SK-N-SH (cell line): Measurements from ENCODE around the gene SFT2D3. TPM values are rescaled to one million over a fixed set of nuclear protein-coding genes. Genes with fewer than 3 reads are reported as not detected.

Source experiments
- CTCF ChIA-PET: fragments of 300-600, 350-600 bp; formaldehyde crosslinking; extraction: SDS; loops from one replicate; lab custom pipeline; 2021; lab: Yijun Ruan, JAX
- POLR2A ChIA-PET: fragments of 350-600 bp; sonication (Branson Sonifier 250); formaldehyde crosslinking; extraction: SDS; loops from one replicate; lab custom pipeline; 2020; ENCODE audit warnings: antibody characterized with exemption, inconsistent platforms; lab: Yijun Ruan, JAX
- DNase-seq: peaks from one replicate; pipeline ENCODE4 v3.0.0; 2012
- H2AFZ ChIP-seq: fragments of 200-600 bp; sonication (generic); 2 replicates; pipeline ENCODE4 v1.8.1; 2016; ENCODE audit warnings: antibody characterized with exemption, mild to moderate bottlenecking, low read depth
- H3F3A ChIP-seq: fragments of 200-600 bp; sonication (generic); replicated peaks from 2 replicates; pipeline ENCODE3; 2016; ENCODE audit warnings: antibody characterized with exemption, mild to moderate bottlenecking; ENCODE audit not compliant: insufficient read depth
- H3K27ac ChIP-seq, 2 experiments: fragments of 200-500 bp in 1 of 2; fragments of 200-600 bp in 1 of 2; sonication (Bioruptor generic) in 1 of 2; sonication (generic), shearing (Covaris generic) in 1 of 2; 2 replicates each; pipeline versions ENCODE4 v1.5.1 to v1.6.1; 2014 to 2016; ENCODE audit warnings: low read depth in 2 of 2, inconsistent platforms in 1 of 2, low read length in 1 of 2, mild to moderate bottlenecking in 1 of 2, mixed read lengths in 1 of 2
- H3K27me3 ChIP-seq: fragments of 200-600 bp; sonication (generic), shearing (Covaris generic); 2 replicates; pipeline ENCODE4 v1.6.1; 2016; ENCODE audit warnings: mixed run types; ENCODE audit not compliant: insufficient read depth
- H3K36me3 ChIP-seq, 2 experiments: fragments of 200-500 bp in 1 of 2; fragments of 200-600 bp in 1 of 2; sonication (Bioruptor generic) in 1 of 2; sonication (generic) in 1 of 2; replicated peaks in 1 of 2; 2 replicates each; pipeline versions ENCODE3 to v1.5.1; 2014 to 2016; ENCODE audit warnings: low read length in 1 of 2, mild to moderate bottlenecking in 1 of 2; ENCODE audit not compliant: insufficient read depth in 2 of 2, control insufficient read depth in 1 of 2
- H3K4me1 ChIP-seq, 2 experiments: fragments of 200-500 bp in 1 of 2; fragments of 200-600 bp in 1 of 2; sonication (Bioruptor generic) in 1 of 2; sonication (generic), shearing (Covaris generic) in 1 of 2; 2 replicates each; pipeline versions ENCODE4 v1.5.1 to v1.6.1; 2014 to 2016; ENCODE audit warnings: low read depth in 1 of 2, low read length in 1 of 2, mixed run types in 1 of 2; ENCODE audit not compliant: insufficient read depth in 2 of 2, control insufficient read depth in 1 of 2
- H3K4me2 ChIP-seq: fragments of 200-600 bp; sonication (generic), shearing (Covaris generic); 2 replicates; pipeline ENCODE4 v1.6.1; 2017; ENCODE audit warnings: mixed run types
- H3K4me3 ChIP-seq, 2 experiments: fragments of 200-500 bp in 1 of 2; fragments of 200-600 bp in 1 of 2; sonication (Bioruptor generic) in 1 of 2; sonication (generic), shearing (Covaris generic) in 1 of 2; 2 replicates each; pipeline versions ENCODE4 v1.5.1 to v1.8.1; 2014 to 2016; ENCODE audit warnings: low read depth in 2 of 2, inconsistent platforms in 1 of 2, low read length in 1 of 2, mild to moderate bottlenecking in 1 of 2, mixed read lengths in 1 of 2, moderate library complexity in 1 of 2
- H3K79me2 ChIP-seq: fragments of 200-600 bp; sonication (generic); 2 replicates; pipeline ENCODE4 v1.8.1; 2017; ENCODE audit warnings: mild to moderate bottlenecking; ENCODE audit not compliant: insufficient read depth
- H3K9ac ChIP-seq: fragments of 200-600 bp; sonication (generic); 2 replicates; pipeline ENCODE4 v1.6.1; 2017; ENCODE audit warnings: mixed run types
- H3K9me2 ChIP-seq: fragments of 200-600 bp; sonication (generic); 2 replicates; pipeline ENCODE4 v1.6.1; 2017; ENCODE audit warnings: mixed run types
- H3K9me3 ChIP-seq: fragments of 200-600 bp; sonication (generic); 2 replicates; pipeline ENCODE4 v1.6.1; 2017; ENCODE audit warnings: mixed run types, mild to moderate bottlenecking, moderate library complexity
- H4K20me1 ChIP-seq: fragments of 200-600 bp; sonication (generic); 2 replicates; pipeline ENCODE4 v1.6.1; 2017; ENCODE audit warnings: mild to moderate bottlenecking, mixed run types; ENCODE audit not compliant: insufficient read depth
- CHD2 ChIP-seq: fragments of 150-350 bp; IDR thresholded peaks from 2 replicates; pipeline ENCODE4 v1.6.1; 2018; ENCODE audit warnings: low read length; ENCODE audit not compliant: partially characterized antibody
- EZH2phosphoT487 ChIP-seq: fragments of 200-600 bp; sonication (generic); IDR thresholded peaks from 2 replicates; pipeline ENCODE4 v1.6.1; 2017; ENCODE audit warnings: low read depth, mixed run types, mild to moderate bottlenecking, antibody characterized with exemption, moderate library complexity, borderline replicate concordance
- FOSL2 ChIP-seq: IDR thresholded peaks from 2 replicates; pipeline ENCODE4 v1.4.0; 2012; ENCODE audit warnings: low read depth, mild to moderate bottlenecking, moderate library complexity, borderline replicate concordance
- GABPA ChIP-seq: IDR thresholded peaks from 2 replicates; pipeline ENCODE4 v1.4.0; 2012; ENCODE audit warnings: low read depth, mild to moderate bottlenecking
- IRF3 ChIP-seq: fragments of 150-350 bp; IDR thresholded peaks from 2 replicates; pipeline ENCODE4 v1.6.1; 2016; ENCODE audit warnings: mild to moderate bottlenecking, low read depth, low read length
- MAX ChIP-seq: IDR thresholded peaks from 2 replicates; pipeline ENCODE4 v1.4.0; 2012; ENCODE audit warnings: low read depth
- MEF2A ChIP-seq: IDR thresholded peaks from 2 replicates; pipeline ENCODE4 v1.4.0; 2012; ENCODE audit warnings: low read depth, borderline replicate concordance
- MXI1 ChIP-seq: IDR thresholded peaks from 2 replicates; pipeline ENCODE4 v1.6.1; 2012; ENCODE audit warnings: mild to moderate bottlenecking, low read depth, low read length, improper control_type of control experiment
- NFIC ChIP-seq: IDR thresholded peaks from 2 replicates; pipeline ENCODE4 v1.4.0; 2012; ENCODE audit warnings: borderline replicate concordance
- NRF1 ChIP-seq: IDR thresholded peaks from 2 replicates; pipeline ENCODE4 v1.6.1; 2012; ENCODE audit warnings: low read depth, mild to moderate bottlenecking, low read length
- RAD21 ChIP-seq: IDR thresholded peaks from 2 replicates; pipeline ENCODE4 v1.6.1; 2012; ENCODE audit warnings: mild to moderate bottlenecking, low read length
- RCOR1 ChIP-seq: fragments of 150-350 bp; IDR thresholded peaks from 2 replicates; pipeline ENCODE4 v1.6.1; 2017; ENCODE audit warnings: antibody characterized with exemption, low read length
- REST ChIP-seq: IDR thresholded peaks from 2 replicates; pipeline ENCODE4 v1.6.1; 2012; ENCODE audit warnings: mild to moderate bottlenecking, low read depth, low read length, moderate library complexity
- SMC3 ChIP-seq: IDR thresholded peaks from 2 replicates; pipeline ENCODE4 v1.6.1; 2012; ENCODE audit warnings: low read depth, low read length, improper control_type of control experiment
- TAF1 ChIP-seq: IDR thresholded peaks from 2 replicates; pipeline ENCODE4 v1.6.1; 2012; ENCODE audit warnings: low read depth, mild to moderate bottlenecking, low read length, moderate library complexity, borderline replicate concordance
- TCF12 ChIP-seq: IDR thresholded peaks from 2 replicates; pipeline ENCODE4 v1.4.0; 2012
- TEAD4 ChIP-seq: IDR thresholded peaks from 2 replicates; pipeline ENCODE4 v1.4.0; 2012; ENCODE audit warnings: mild to moderate bottlenecking, borderline replicate concordance; ENCODE audit not compliant: insufficient read depth
- USF1 ChIP-seq: IDR thresholded peaks from 2 replicates; pipeline ENCODE4 v1.4.0; 2012; ENCODE audit warnings: low read depth, borderline replicate concordance
- ZBTB33 ChIP-seq: IDR thresholded peaks from 2 replicates; pipeline ENCODE4 v1.4.0; 2012; ENCODE audit warnings: low read depth, borderline replicate concordance
- polyA plus RNA-seq, 3 experiments: library from polyadenylated mRNA; depleted of rRNA; stranded (reverse); fragments of >200 nt; gene quantifications; 2 replicates each; pipeline ENCODE4 v1.2.3, GENCODE V29; 2012

The SFT2D3 gene
- polyA plus RNA-seq, 1 of the 3 experiments (the other 2 are of a cell fraction), result 3.2 TPM

GRCh38 chr2:127683056-127683455, 18.2 kb upstream of the SFT2D3 start:
- no peak for DNase-seq
- H2AFZ ChIP-seq, result no peak overlapping the region
- POLR2A ChIA-PET, result interaction anchor here (1.8 kb wide), 1 partner anchor 19 kb away, joined by 4 read pairs; no protein-coding TSS in a partner anchor

More at GRCh38 chr2:127683056-127683455, 18.2 kb upstream of the SFT2D3 start:
- CTCF ChIA-PET, result interaction anchor here (0.8 to 5.2 kb wide), 4 partner anchors 12 to 92 kb away, joined by 3 to 19 read pairs (median 7); no protein-coding TSS in a partner anchor
- Histone ChIP-seq H3K9ac (no peak overlapping the region), H3F3A (no peaks in the 10 kb centered on the region), H3K9me2 (no peaks in the 10 kb centered on the region), H4K20me1 (no peaks in the 10 kb centered on the region), H3K4me3 (no peak overlapping the region)
- TF ChIP-seq SMC3, result no peak
- TF ChIP-seq MAX, result no peak
- no peak for TF ChIP-seq ZBTB33
- TF ChIP-seq FOSL2, result no peak
- no peak for TF ChIP-seq RAD21
- TF ChIP-seq USF1, result no peak
- TF ChIP-seq GABPA, result no peak
- TF ChIP-seq EZH2phosphoT487, result no peak
- no peak for TF ChIP-seq NFIC
- TF ChIP-seq MEF2A, result no peak
- no peak for TF ChIP-seq MXI1
- TF ChIP-seq TEAD4, result no peak
- TF ChIP-seq TAF1, result no peak
- no peak for TF ChIP-seq RCOR1
- no peak for TF ChIP-seq NRF1
- no peak for TF ChIP-seq REST
- no peak for TF ChIP-seq TCF12
- no peak for TF ChIP-seq CHD2
- TF ChIP-seq IRF3, result no peak
- TF ChIP-seq, all 33 proteins: peak for 0
- Histone ChIP-seq H3K27me3 (no peaks in the 10 kb centered on the region), H3K27ac (no peak overlapping the region), H3K36me3 (no peaks in the 10 kb centered on the region), H3K4me1 (peaks cover 0 to 4% of the 10 kb centered on the region in 2 experiments; a peak in 1 of 4 replicates), H3K4me2 (no peak overlapping the region), H3K9me3 (0 out of 2 replicates have a peak, but pooled peaks cover under 1% of the 10 kb centered on the region), H3K79me2 (no peaks in the 10 kb centered on the region)
